Caco-2 (cell line): ENCODE measurements around the gene ZSWIM5. TPM values are rescaled to one million over a fixed set of nuclear protein-coding genes. Genes with fewer than 3 reads are reported as not detected.

Experiments
- BruUV-seq: library from RNA; stranded (reverse); fragments of 400-500 nt; replicated peaks from 2 replicates; lab custom pipeline; 2021; lab: Mats Ljungman, UMichigan
- CTCF ChIA-PET: fragments of 300-600 bp; sonication (Branson Sonifier 250); formaldehyde crosslinking; loops from one replicate; lab custom pipeline; 2022; ENCODE audit warnings: antibody characterized with exemption; lab: Charles Lee
- POLR2A ChIA-PET: fragments of 300-600 bp; sonication (Branson Sonifier 250); formaldehyde crosslinking; loops from one replicate; lab custom pipeline; 2022; ENCODE audit warnings: antibody characterized with exemption; lab: Charles Lee
- DNase-seq, 2 experiments: peaks; one replicate each; pipeline versions ENCODE4 v3.0.0 to v3.0.0-alpha.2; 2020 to 2022
- H3K27me3 ChIP-seq: replicated peaks from 2 replicates; pipeline ENCODE4 v1.6.0; 2011; ENCODE audit warnings: low read length; ENCODE audit not compliant: control insufficient read depth, insufficient read depth
- H3K36me3 ChIP-seq: 2 replicates; pipeline ENCODE4 v1.5.1; 2011; ENCODE audit warnings: low read length; ENCODE audit not compliant: control insufficient read depth, insufficient read depth
- H3K4me1 ChIP-seq: fragments of 250-450 bp; sonication (Bioruptor Pico); 2 replicates; pipeline ENCODE4 v1.5.1; 2020; ENCODE audit warnings: mild to moderate bottlenecking
- H3K4me3 ChIP-seq: 2 replicates; pipeline ENCODE4 v1.5.1; 2011; ENCODE audit warnings: low read depth, mild to moderate bottlenecking, control low read depth, low read length
- H3K9me3 ChIP-seq: fragments of 250-450 bp; sonication (Bioruptor Pico); 2 replicates; pipeline ENCODE4 v1.5.1; 2020; ENCODE audit warnings: mild to moderate bottlenecking, moderate library complexity
- H3K27ac Mint-ChIP-seq: one replicate; pipeline ENCODE4 v1.8.0; 2022; ENCODE audit warnings: mixed read lengths; ENCODE audit not compliant: unreplicated experiment
- H3K27me3 Mint-ChIP-seq: one replicate; pipeline ENCODE4 v1.8.0; 2022; ENCODE audit warnings: mixed read lengths; ENCODE audit not compliant: insufficient read depth, unreplicated experiment
- H3K36me3 Mint-ChIP-seq: one replicate; pipeline ENCODE4 v1.8.0; 2022; ENCODE audit warnings: mild to moderate bottlenecking, mixed read lengths; ENCODE audit not compliant: insufficient read depth, unreplicated experiment
- H3K4me1 Mint-ChIP-seq: one replicate; pipeline ENCODE4 v1.8.0; 2022; ENCODE audit warnings: low read depth, mixed read lengths; ENCODE audit not compliant: unreplicated experiment
- H3K4me3 Mint-ChIP-seq: one replicate; pipeline ENCODE4 v1.8.0; 2022; ENCODE audit warnings: mild to moderate bottlenecking, moderate library complexity, mixed read lengths; ENCODE audit not compliant: unreplicated experiment
- H3K9me3 Mint-ChIP-seq: one replicate; pipeline ENCODE4 v1.8.0; 2022; ENCODE audit warnings: mixed read lengths; ENCODE audit not compliant: unreplicated experiment
- intact Hi-C: fragments of 100-400 bp; cut with micrococcal nuclease; formaldehyde crosslinking; loops from one replicate; pipeline ENCODE4 v1.10.0; 2022; ENCODE audit not compliant: unreplicated experiment
- total RNA-seq: library from RNA; stranded (reverse); gene quantifications from 2 replicates; pipeline ENCODE4 v1.2.3, GENCODE V29; 2022
- TF ChIP-seq, protein P1 (sequence below), 2 experiments: fragments of 200-600 bp in 1 of 2; IDR thresholded peaks; 1 replicate in 1 of 2; 2 replicates in 1 of 2; pipeline versions ENCODE4 v1.5.1 to v1.8.0; 2011 to 2022; ENCODE audit warnings: antibody characterized with exemption in 1 of 2, control low read depth in 1 of 2, inconsistent platforms in 1 of 2, low read depth in 1 of 2, low read length in 1 of 2, mild to moderate bottlenecking in 1 of 2, moderate library complexity in 1 of 2; ENCODE audit not compliant: insufficient read depth in 1 of 2, severe bottlenecking in 1 of 2, unreplicated experiment in 1 of 2

ZSWIM5 gene
- total RNA-seq, 1 experiment from 2014 or later = 0.54 TPM

DNA sequence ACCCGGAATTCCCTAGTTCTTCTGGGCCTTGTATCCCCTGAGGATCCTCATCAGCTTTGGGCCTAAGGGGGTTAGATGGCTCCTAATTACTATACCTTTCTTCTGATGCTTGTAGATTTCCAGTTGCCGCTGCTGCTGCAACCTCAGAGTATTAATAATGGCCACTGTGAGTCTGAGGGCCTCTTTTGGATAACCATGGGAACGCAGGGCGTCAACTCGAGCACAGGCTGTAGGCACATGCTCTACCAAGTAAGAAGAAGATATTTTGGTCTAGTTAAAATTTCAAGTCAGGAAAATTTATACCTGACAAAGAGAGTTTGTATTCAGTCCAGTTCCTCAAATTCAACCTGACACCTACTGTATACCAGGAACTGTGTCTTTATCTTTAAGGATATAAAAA, 166.1 kb downstream of the ZSWIM5 start:
- intact Hi-C loops = no loop called here
- BruUV-seq = no TSS peak
- TF ChIP-seq, protein P1, sequence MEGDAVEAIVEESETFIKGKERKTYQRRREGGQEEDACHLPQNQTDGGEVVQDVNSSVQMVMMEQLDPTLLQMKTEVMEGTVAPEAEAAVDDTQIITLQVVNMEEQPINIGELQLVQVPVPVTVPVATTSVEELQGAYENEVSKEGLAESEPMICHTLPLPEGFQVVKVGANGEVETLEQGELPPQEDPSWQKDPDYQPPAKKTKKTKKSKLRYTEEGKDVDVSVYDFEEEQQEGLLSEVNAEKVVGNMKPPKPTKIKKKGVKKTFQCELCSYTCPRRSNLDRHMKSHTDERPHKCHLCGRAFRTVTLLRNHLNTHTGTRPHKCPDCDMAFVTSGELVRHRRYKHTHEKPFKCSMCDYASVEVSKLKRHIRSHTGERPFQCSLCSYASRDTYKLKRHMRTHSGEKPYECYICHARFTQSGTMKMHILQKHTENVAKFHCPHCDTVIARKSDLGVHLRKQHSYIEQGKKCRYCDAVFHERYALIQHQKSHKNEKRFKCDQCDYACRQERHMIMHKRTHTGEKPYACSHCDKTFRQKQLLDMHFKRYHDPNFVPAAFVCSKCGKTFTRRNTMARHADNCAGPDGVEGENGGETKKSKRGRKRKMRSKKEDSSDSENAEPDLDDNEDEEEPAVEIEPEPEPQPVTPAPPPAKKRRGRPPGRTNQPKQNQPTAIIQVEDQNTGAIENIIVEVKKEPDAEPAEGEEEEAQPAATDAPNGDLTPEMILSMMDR (IDR thresholded peaks at IDR 0.05; ENCODE audit: insufficient read depth in 1 of 2, low read depth in 1 of 2, low read length in 1 of 2, severe bottlenecking in 1 of 2, unreplicated experiment in 1 of 2) = no peak
- Mint-ChIP-seq H3K4me1 (no peaks in the 10 kb centered on the region), H3K36me3 (no peaks in the 10 kb centered on the region), H3K27me3 (no peaks in the 10 kb centered on the region), H3K9me3 (no peaks in the 10 kb centered on the region), H3K27ac (no peak overlapping the region), H3K4me3 (no peak overlapping the region)
- CTCF ChIA-PET = no interaction called here
- DNase-seq = no peak
- Histone ChIP-seq H3K9me3 (no peaks in the 10 kb centered on the region), H3K36me3 (no peaks in the 10 kb centered on the region), H3K4me3 (no peak overlapping the region), H3K4me1 (no peaks in the 10 kb centered on the region), H3K27me3 (no peaks in the 10 kb centered on the region)
- POLR2A ChIA-PET = no interaction called here

DNA sequence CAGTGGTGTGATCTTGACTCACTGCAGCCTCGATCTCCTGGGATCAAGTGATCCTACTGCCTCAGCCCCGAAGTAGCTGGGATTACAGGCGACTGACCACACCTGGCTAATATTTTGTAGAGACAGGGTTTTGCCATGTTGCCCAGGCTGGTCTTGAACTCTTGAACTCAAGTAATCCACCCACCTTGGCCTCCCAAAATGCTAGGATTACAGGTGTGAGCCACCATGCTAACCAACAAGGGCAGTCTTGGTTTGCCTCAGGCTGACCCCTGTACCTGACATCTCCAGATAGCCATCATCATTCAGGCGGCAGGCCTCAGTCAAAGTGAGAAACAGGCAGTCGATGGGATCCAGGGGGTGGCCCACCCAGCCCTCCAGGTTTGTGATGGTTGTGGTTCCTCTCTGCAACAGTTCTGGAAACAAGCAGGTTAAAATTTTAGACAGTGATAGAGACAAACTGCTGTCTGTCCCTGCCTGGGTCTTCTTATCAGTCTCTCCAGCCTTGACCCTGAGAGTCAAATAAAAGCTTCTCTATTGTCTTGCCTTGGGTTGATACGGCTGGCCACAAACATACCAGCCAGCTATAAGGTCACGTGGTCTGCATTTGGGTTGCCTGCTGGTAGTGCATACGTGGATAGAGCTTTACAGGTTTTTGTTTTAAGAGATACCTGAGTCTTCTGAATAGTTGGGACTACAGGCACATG, 167.6 kb downstream of the ZSWIM5 start:
- Histone ChIP-seq H3K36me3 (no peaks in the 10 kb centered on the region), H3K9me3 (no peaks in the 10 kb centered on the region), H3K4me3 (no peak overlapping the region), H3K27me3 (no peaks in the 10 kb centered on the region), H3K4me1 (no peaks in the 10 kb centered on the region)
- H3K36me3 Mint-ChIP-seq = no peaks in the 10 kb centered on the region
- intact Hi-C loops = no loop called here
- H3K27me3 Mint-ChIP-seq = no peaks in the 10 kb centered on the region
- no peaks in the 10 kb centered on the region for H3K9me3 Mint-ChIP-seq
- H3K4me3 Mint-ChIP-seq = no peak overlapping the region
- POLR2A ChIA-PET = no interaction called here
- no peak overlapping the region for H3K27ac Mint-ChIP-seq
- TF ChIP-seq, protein P1 (IDR thresholded peaks at IDR 0.05; ENCODE audit: insufficient read depth in 1 of 2, low read depth in 1 of 2, low read length in 1 of 2, severe bottlenecking in 1 of 2, unreplicated experiment in 1 of 2) = no peak
- CTCF ChIA-PET = no interaction called here
- DNase-seq = no peak
- BruUV-seq = no TSS peak
- H3K4me1 Mint-ChIP-seq = no peaks in the 10 kb centered on the region

DNA sequence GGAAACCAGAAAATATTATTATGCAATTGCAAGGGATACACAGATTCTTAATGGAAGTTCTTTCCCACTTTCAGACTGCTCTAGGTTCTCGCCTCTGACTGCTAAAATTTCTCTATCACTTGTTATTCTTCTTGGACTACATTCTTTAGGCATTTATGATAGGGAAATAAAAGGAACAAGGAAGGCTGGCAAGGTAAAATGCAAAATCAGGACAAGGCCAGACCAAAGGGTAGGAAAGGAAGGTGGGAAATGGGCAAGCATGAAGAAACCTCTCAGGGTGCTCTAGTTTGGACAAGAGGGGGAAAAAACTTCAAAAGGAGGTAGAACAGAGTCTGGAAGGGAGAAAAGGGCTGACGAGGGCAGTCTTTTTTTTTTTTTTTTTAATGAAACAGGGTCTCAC, 168.2 kb downstream of the ZSWIM5 start:
- no TSS peak for BruUV-seq
- Mint-ChIP-seq H3K27me3 (no peaks in the 10 kb centered on the region), H3K4me3 (no peak overlapping the region), H3K9me3 (no peaks in the 10 kb centered on the region), H3K4me1 (no peaks in the 10 kb centered on the region), H3K36me3 (no peaks in the 10 kb centered on the region), H3K27ac (no peak overlapping the region)
- intact Hi-C loops = no loop called here
- Histone ChIP-seq H3K36me3 (no peaks in the 10 kb centered on the region), H3K27me3 (no peaks in the 10 kb centered on the region), H3K9me3 (no peaks in the 10 kb centered on the region), H3K4me1 (no peaks in the 10 kb centered on the region), H3K4me3 (no peak overlapping the region)
- no peak for DNase-seq
- CTCF ChIA-PET = no interaction called here
- POLR2A ChIA-PET = no interaction called here
- TF ChIP-seq, protein P1 (IDR thresholded peaks at IDR 0.05; ENCODE audit: insufficient read depth in 1 of 2, low read depth in 1 of 2, low read length in 1 of 2, severe bottlenecking in 1 of 2, unreplicated experiment in 1 of 2) = no peak
